SH-SY5Y (cell line): ENCODE measurements around the gene LPAR3.

Experiments
- GATA2 ChIP-seq: IDR thresholded peaks from 2 replicates; pipeline ENCODE4 v1.6.1; 2011; ENCODE audit warnings: mild to moderate bottlenecking, low read depth, low read length
- GATA3 ChIP-seq: IDR thresholded peaks from 2 replicates; pipeline ENCODE4 v1.6.1; 2011; ENCODE audit warnings: low read depth, mild to moderate bottlenecking, low read length, moderate library complexity

- no peak for TF ChIP-seq GATA2
- TF ChIP-seq GATA3 = no peak
These were observed 46.1 kb upstream of the LPAR3 start for GRCh38 chr1:84939151-84939550.
